Sigmoid colon (tissue), 4 donors: ENCODE results near the gene SPTBN2.

Experiments
- POLR2A ChIP-seq, 2 donors: fragments of 450-650 bp; IDR thresholded peaks; one replicate each; pipeline ENCODE4 v1.6.1; 2016; ENCODE audit warnings: antibody characterized with exemption in 2 of 2, mild to moderate bottlenecking in 2 of 2, moderate library complexity in 2 of 2
- POLR2AphosphoS5 ChIP-seq, 4 donors: sonication (generic); formaldehyde crosslinking; IDR thresholded peaks; one replicate each; pipeline ENCODE4 v1.6.1; 2017; ENCODE audit warnings: antibody characterized with exemption in 4 of 4
- TF ChIP-seq, protein P1 (sequence below), 4 experiments: fragments of 450-650 bp in 3 of 4; fragments of 200-600 bp in 1 of 4; IDR thresholded peaks; one replicate each; pipeline ENCODE4 v1.5.1; 2016 to 2019; ENCODE audit warnings: antibody characterized with exemption in 4 of 4, mild to moderate bottlenecking in 3 of 4, moderate library complexity in 2 of 4

DNA sequence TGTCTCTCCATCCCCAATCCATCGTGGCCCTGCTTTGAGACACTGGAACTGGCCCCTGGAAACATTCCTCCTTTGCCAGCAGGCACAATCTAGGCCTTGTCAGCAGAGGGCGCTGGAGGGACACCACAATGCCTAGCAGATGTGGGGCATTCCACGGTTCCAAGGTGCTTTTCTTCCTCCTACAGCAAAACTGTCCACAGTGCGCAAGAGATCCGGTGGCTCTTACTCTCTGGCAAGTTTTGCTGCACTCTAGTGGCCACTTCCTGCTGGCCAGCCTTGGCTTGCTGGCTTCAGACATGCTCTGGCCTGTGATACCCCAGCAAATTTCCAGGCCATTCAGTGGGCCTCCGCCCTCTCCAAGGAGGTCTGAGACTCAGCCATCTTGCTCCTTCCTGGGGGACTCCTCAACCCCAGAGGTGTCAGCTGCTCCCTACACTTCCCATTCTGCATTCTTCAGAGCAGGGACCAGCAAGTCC lies 34.2 kb downstream of the SPTBN2 start:
- TF ChIP-seq, protein P1, sequence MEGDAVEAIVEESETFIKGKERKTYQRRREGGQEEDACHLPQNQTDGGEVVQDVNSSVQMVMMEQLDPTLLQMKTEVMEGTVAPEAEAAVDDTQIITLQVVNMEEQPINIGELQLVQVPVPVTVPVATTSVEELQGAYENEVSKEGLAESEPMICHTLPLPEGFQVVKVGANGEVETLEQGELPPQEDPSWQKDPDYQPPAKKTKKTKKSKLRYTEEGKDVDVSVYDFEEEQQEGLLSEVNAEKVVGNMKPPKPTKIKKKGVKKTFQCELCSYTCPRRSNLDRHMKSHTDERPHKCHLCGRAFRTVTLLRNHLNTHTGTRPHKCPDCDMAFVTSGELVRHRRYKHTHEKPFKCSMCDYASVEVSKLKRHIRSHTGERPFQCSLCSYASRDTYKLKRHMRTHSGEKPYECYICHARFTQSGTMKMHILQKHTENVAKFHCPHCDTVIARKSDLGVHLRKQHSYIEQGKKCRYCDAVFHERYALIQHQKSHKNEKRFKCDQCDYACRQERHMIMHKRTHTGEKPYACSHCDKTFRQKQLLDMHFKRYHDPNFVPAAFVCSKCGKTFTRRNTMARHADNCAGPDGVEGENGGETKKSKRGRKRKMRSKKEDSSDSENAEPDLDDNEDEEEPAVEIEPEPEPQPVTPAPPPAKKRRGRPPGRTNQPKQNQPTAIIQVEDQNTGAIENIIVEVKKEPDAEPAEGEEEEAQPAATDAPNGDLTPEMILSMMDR (IDR thresholded peaks at IDR 0.05), result peak; percentile 86 to 96 (median 93)
- TF ChIP-seq POLR2AphosphoS5 (IDR thresholded peaks at IDR 0.05), result peak in 3 of 4 donors; percentile 20 to 35 (median 30)
- no peak for TF ChIP-seq POLR2A (IDR thresholded peaks at IDR 0.05)
